GM19328 (cell line): Measurements from ENCODE around the gene PPA1.
"Not testable (repeated sequence)": the region's sequence is repeated elsewhere in the genome, so short reads cannot be mapped to it uniquely, and the experiment has no call there.

ENCODE experiments used
- ATAC-seq: cut with Tn5 transposase; IDR thresholded peaks from one replicate; pipeline ENCODE4 v1.9.1; 2021; ENCODE audit warnings: mild to moderate bottlenecking, moderate library complexity; ENCODE audit not compliant: unreplicated experiment

PPA1 gene

GRCh38 chr10:70222340-70222794 lies 10.9 kb downstream of the PPA1 start:
- no peak for ATAC-seq

- ATAC-seq, result no peak
Observed at GRCh38 chr10:70221030-70221429, 12.2 kb downstream of the PPA1 start.

- ATAC-seq, result no peak
Observed at GRCh38 chr10:70212879-70213278, 20.4 kb downstream of the PPA1 start.

GRCh38 chr10:70212277-70212676 lies 21.0 kb downstream of the PPA1 start:
- no peak for ATAC-seq

- no peak for ATAC-seq
Observed at GRCh38 chr10:70206762-70207161, 26.5 kb downstream of the PPA1 start.

- no peak for ATAC-seq
Observed at GRCh38 chr10:70201105-70201504, 32.1 kb downstream of the PPA1 start.

GRCh38 chr10:70198696-70199466 lies 34.3 kb downstream of the PPA1 start:
- ATAC-seq, result no peak

- no peak for ATAC-seq
Observed at GRCh38 chr10:70197235-70197945, 35.8 kb downstream of the PPA1 start.

GRCh38 chr10:70193391-70193844 lies 39.8 kb downstream of the PPA1 start:
- ATAC-seq, result no peak

- no peak for ATAC-seq
Observed at GRCh38 chr10:70192326-70192968, 40.8 kb downstream of the PPA1 start.

- no peak for ATAC-seq
Observed at GRCh38 chr10:70191972-70192305, 41.3 kb downstream of the PPA1 start.

- no peak for ATAC-seq
Observed at GRCh38 chr10:70191161-70191971, 41.9 kb downstream of the PPA1 start.

- ATAC-seq, result no peak
Observed at GRCh38 chr10:70190581-70190980, 42.6 kb downstream of the PPA1 start.

- ATAC-seq, result no peak
Observed at GRCh38 chr10:70190102-70190501, 43.1 kb downstream of the PPA1 start.

- ATAC-seq, result no peak
Observed at GRCh38 chr10:70188768-70189167, 44.5 kb downstream of the PPA1 start.

- no peak for ATAC-seq
Observed at GRCh38 chr10:70186571-70186970, 46.7 kb downstream of the PPA1 start.

- ATAC-seq, result no peak
Observed at GRCh38 chr10:70186090-70186489, 47.1 kb downstream of the PPA1 start.

- ATAC-seq, result no peak
Observed at GRCh38 chr10:70183304-70183703, 49.9 kb downstream of the PPA1 start.

- not testable (repeated sequence) for ATAC-seq
Observed at GRCh38 chr10:70179209-70179608, 54.0 kb downstream of the PPA1 start.

- no peak for ATAC-seq
Observed at GRCh38 chr10:70178139-70178725, 55.0 kb downstream of the PPA1 start.

- no peak for ATAC-seq
Observed at GRCh38 chr10:70176441-70176840, 56.8 kb downstream of the PPA1 start.
